Panc1 (cell line): ENCODE results near the gene CXCR2. TPM values are rescaled to one million over a fixed set of nuclear protein-coding genes. Genes with fewer than 3 reads are reported as not detected.

Experiments used
- ATAC-seq: fragments of 200-7000 bp; cut with Tn5 transposase; 2 replicates; pipeline ENCODE4 v1.9.1; 2020; ENCODE audit warnings: mild to moderate bottlenecking, moderate library complexity
- BruUV-seq: library from RNA; stranded (reverse); fragments of 400-500 nt; replicated peaks from 2 replicates; lab custom pipeline; 2021; lab: Mats Ljungman, UMichigan
- CTCF ChIA-PET: fragments of 300-600 bp; sonication (Branson Sonifier 250); formaldehyde crosslinking; loops from one replicate; lab custom pipeline; 2022; ENCODE audit warnings: antibody characterized with exemption; lab: Charles Lee
- POLR2A ChIA-PET: fragments of 300-600 bp; sonication (Branson Sonifier 250); formaldehyde crosslinking; loops from one replicate; lab custom pipeline; 2022; ENCODE audit warnings: antibody characterized with exemption; lab: Charles Lee
- DNase-seq: peaks from one replicate; pipeline ENCODE4 v3.0.0-alpha.2; 2010; ENCODE audit warnings: low read depth, low spot score
- H3K27ac ChIP-seq: 2 replicates; pipeline ENCODE4 v1.5.1; 2011; ENCODE audit warnings: mild to moderate bottlenecking, low read length, inconsistent platforms
- H3K27me3 ChIP-seq: fragments of 200-500 bp; sonication (Bioruptor generic); 2 replicates; pipeline ENCODE4 v1.6.0; 2014; ENCODE audit warnings: low read length, inconsistent platforms; ENCODE audit not compliant: control insufficient read depth, insufficient read depth
- H3K36me3 ChIP-seq: fragments of 200-500 bp; sonication (Bioruptor generic); 2 replicates; pipeline ENCODE4 v1.5.1; 2014; ENCODE audit warnings: inconsistent platforms, mild to moderate bottlenecking, low read length, moderate library complexity; ENCODE audit not compliant: control insufficient read depth, insufficient read depth
- H3K4me1 ChIP-seq: 2 replicates; pipeline ENCODE4 v1.5.1; 2011; ENCODE audit warnings: inconsistent platforms, mild to moderate bottlenecking, low read length, moderate library complexity; ENCODE audit not compliant: control insufficient read depth, insufficient read depth
- H3K4me3 ChIP-seq, 2 experiments: 2 replicates each; pipeline ENCODE4 v1.5.1; 2011 to 2012; ENCODE audit warnings: low read depth in 2 of 2, low read length in 2 of 2, mild to moderate bottlenecking in 2 of 2, inconsistent platforms in 1 of 2, moderate library complexity in 1 of 2
- H3K9me3 ChIP-seq: fragments of 200-500 bp; sonication (Bioruptor generic); 2 replicates; pipeline ENCODE4 v1.5.1; 2014; ENCODE audit warnings: low read depth, mild to moderate bottlenecking, inconsistent platforms, low read length, moderate library complexity; ENCODE audit not compliant: control insufficient read depth, insufficient read depth
- CTCF ChIP-seq: fragments of 450-650 bp; IDR thresholded peaks from 2 replicates; pipeline ENCODE4 v1.5.1; 2017; ENCODE audit warnings: mild to moderate bottlenecking
- POLR2AphosphoS5 ChIP-seq: IDR thresholded peaks from 2 replicates; pipeline ENCODE4 v1.6.1; 2012; ENCODE audit warnings: mild to moderate bottlenecking, low read depth, low read length, moderate library complexity
- REST ChIP-seq, 2 experiments: IDR thresholded peaks; 2 replicates each; pipeline ENCODE4 v1.6.1; 2011 to 2012; ENCODE audit warnings: low read depth in 2 of 2, control low read depth in 1 of 2, low read length in 1 of 2, mild to moderate bottlenecking in 1 of 2, moderate library complexity in 1 of 2; ENCODE audit not compliant: insufficient read depth in 1 of 2
- SIN3A ChIP-seq: IDR thresholded peaks from 2 replicates; pipeline ENCODE4 v1.6.1; 2012; ENCODE audit warnings: low read depth, mild to moderate bottlenecking, low read length, moderate library complexity, borderline replicate concordance; ENCODE audit not compliant: insufficient read depth
- TCF7L2 ChIP-seq: IDR thresholded peaks from 2 replicates; pipeline ENCODE4 v1.6.1; 2011; ENCODE audit warnings: mild to moderate bottlenecking, low read depth, low read length, inconsistent platforms
- in situ Hi-C: cut with HindIII; loops from 2 replicates; pipeline ENCODE4 v1.10.0; 2016; ENCODE audit warnings: low sequenced_read_pairs, low pct_unique_long_range_greater_than_20kb
- intact Hi-C: fragments of 100-400 bp; cut with micrococcal nuclease; formaldehyde crosslinking; loops from one replicate; pipeline ENCODE4 v1.10.0; 2022; ENCODE audit not compliant: unreplicated experiment
- total RNA-seq: library from RNA; stranded (reverse); gene quantifications from one replicate; pipeline ENCODE4 v1.2.1, GENCODE V29; 2021; ENCODE audit not compliant: unreplicated experiment

The CXCR2 gene
- total RNA-seq, 1 experiment from 2014 or later, result not detected

GRCh38 chr2:218138047-218138446 lies 12.2 kb downstream of the CXCR2 start:
- in situ Hi-C loops, result no loop called here
- ChIA-PET CTCF (no interaction called here), POLR2A (no interaction called here)
- Histone ChIP-seq H3K4me1 (no peaks in the 10 kb centered on the region), H3K9me3 (no peaks in the 10 kb centered on the region), H3K27ac (no peak overlapping the region), H3K36me3 (no peaks in the 10 kb centered on the region), H3K4me3 (no peak overlapping the region), H3K27me3 (peaks cover 7% of the 10 kb centered on the region)
- intact Hi-C loops, result no loop called here
- BruUV-seq, result no TSS peak
- no peak for TF ChIP-seq SIN3A
- no peak for TF ChIP-seq CTCF
- TF ChIP-seq POLR2AphosphoS5, result no peak
- DNase-seq (no peak), ATAC-seq (no peak; the same call in 1 of the 2 replicates)

- no peak overlapping the region for H3K4me3 ChIP-seq
- no peaks in the 10 kb centered on the region for H3K4me1 ChIP-seq
- intact Hi-C loops, result no loop called here
- in situ Hi-C loops, result no loop called here
- ATAC-seq (no peak), DNase-seq (no peak)
- BruUV-seq, result no TSS peak
- peaks cover 1% of the 10 kb centered on the region; the same call in 1 of the 2 replicates for H3K27me3 ChIP-seq
- ChIA-PET CTCF (no interaction called here), POLR2A (no interaction called here)
- H3K27ac ChIP-seq, result no peak overlapping the region
- no peaks in the 10 kb centered on the region for H3K36me3 ChIP-seq
- H3K9me3 ChIP-seq, result no peaks in the 10 kb centered on the region
- TF ChIP-seq REST (IDR thresholded peaks at IDR 0.05; ENCODE audit: insufficient read depth in 1 of 2, low read depth in 2 of 2, low read length in 1 of 2) (no peak), TCF7L2 (no peak), CTCF (no peak), SIN3A (no peak), POLR2AphosphoS5 (no peak)
Measured at GRCh38 chr2:218145124-218145523, 19.3 kb downstream of the CXCR2 start.
